Central memory CD8-positive, alpha-beta T cell (primary cell): ENCODE measurements around the gene CEP131.

Experiments
- ATAC-seq: fragments of 150-1000 bp; cut with Tn5 transposase; replicated peaks from 2 replicates; pipeline ENCODE4 v1.10.0; 2022; ENCODE audit warnings: mild to moderate bottlenecking, moderate FRiP score, moderate number of reproducible peaks; ENCODE audit not compliant: poor library complexity, severe bottlenecking; ENCODE audit errors: extremely low read depth
- DNase-seq, 2 donors: peaks; one replicate each; pipeline ENCODE4 v3.0.0; 2021; ENCODE audit warnings: low spot score in 2 of 2
- H3K27ac Mint-ChIP-seq: one replicate; pipeline ENCODE4 v1.8.0; 2022; ENCODE audit warnings: low read depth, mild to moderate bottlenecking, moderate library complexity, mixed read lengths
- H3K27me3 Mint-ChIP-seq: one replicate; pipeline ENCODE4 v1.8.0; 2022; ENCODE audit warnings: mixed read lengths
- H3K36me3 Mint-ChIP-seq: one replicate; pipeline ENCODE4 v1.8.0; 2022; ENCODE audit warnings: mild to moderate bottlenecking, moderate library complexity, mixed read lengths; ENCODE audit not compliant: insufficient read depth
- H3K4me1 Mint-ChIP-seq: one replicate; pipeline ENCODE4 v1.8.0; 2022; ENCODE audit warnings: mixed read lengths
- H3K4me3 Mint-ChIP-seq: one replicate; pipeline ENCODE4 v1.8.0; 2022; ENCODE audit warnings: mild to moderate bottlenecking, moderate library complexity, mixed read lengths
- H3K9me3 Mint-ChIP-seq: one replicate; pipeline ENCODE4 v1.8.0; 2022; ENCODE audit warnings: mixed read lengths

The CEP131 gene

DNA sequence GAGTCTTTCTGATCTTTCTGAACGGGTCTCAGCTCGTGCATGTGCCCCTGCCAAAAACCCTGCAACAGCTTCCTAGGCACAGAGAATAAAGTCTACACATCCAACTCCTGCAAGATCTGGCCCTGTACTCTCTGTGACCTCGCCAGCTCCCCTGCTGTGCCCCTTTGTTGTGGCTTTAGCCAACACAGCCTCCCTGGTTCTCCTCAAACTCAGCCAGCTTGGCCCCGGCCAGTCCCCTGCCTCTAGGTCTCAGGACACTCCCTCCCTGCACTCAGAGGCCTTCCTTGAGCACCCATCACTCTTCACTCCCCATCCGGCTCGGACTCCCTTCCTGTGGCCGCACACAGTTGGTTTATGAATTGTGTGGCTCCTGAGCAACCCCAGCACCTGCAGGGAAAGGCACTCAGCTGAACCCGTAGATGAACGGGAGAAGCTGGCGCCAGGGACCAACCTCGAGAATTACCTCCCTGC lies 1.4 kb downstream of the CEP131 start:
- DNase-seq, result no peak
- Mint-ChIP-seq H3K27ac (no peak overlapping the region), H3K27me3 (no peaks in the 10 kb centered on the region), H3K4me1 (peaks cover 12% of the 10 kb centered on the region), H3K4me3 (peak overlapping the region; percentile 78), H3K36me3 (peaks cover 7% of the 10 kb centered on the region), H3K9me3 (no peaks in the 10 kb centered on the region)
- no peak for ATAC-seq

DNA sequence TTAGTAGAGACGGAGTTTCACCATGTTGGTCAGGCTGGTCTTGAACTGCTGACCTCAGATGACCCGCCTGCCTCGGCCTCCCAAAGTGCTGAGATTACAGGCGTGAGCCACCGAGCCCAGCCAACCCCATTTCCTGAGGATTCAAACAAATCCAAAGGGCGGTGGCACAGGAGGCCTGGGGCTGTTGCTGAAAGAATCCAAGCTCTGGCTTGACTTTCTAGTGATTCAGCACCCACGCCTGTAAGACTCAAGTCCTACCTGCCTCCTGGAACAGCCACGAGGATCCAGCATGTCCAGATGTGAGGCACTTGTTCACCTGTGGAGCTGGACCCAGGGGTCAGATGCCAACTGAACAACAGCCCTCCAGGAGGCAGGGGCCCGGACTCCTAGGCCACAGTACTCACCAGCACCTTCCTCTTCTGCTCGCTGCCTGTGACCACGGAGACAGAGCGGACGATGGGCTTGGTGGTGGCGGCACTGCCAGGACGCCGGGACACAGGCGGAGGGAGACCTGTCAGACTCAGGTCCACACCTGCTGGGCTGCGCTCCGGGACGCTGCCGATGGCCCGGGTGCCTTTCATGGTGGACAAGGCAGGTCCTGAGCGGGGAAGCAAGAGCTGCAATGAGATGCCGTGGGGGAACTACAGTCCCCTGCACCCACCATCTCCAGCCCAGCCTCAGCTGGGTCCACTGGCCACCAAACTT lies 3.1 kb downstream of the CEP131 start:
- Mint-ChIP-seq H3K36me3 (peaks cover 5% of the 10 kb centered on the region), H3K27ac (no peak overlapping the region), H3K4me3 (no peak overlapping the region)

DNA sequence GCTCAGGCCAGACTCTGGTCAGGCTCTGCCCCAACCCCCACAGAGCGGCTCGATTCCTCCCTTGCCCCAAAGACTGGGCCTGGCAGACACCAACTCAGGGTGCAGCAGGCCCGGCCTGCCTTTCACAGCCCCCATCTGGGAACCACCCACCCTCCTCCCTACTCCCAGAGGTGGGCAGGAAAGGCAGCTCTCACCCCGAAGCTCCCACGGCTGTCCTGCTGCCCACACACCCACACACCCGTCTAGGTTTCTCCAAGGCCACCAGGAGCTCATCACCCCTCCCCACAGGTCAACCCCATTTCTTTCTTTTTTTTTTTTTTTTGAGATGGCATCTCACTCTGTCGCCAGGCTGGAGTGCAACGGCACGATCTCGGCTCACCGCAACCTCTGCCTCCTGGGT lies 3.8 kb downstream of the CEP131 start:
- peaks cover 12% of the 10 kb centered on the region for H3K4me1 Mint-ChIP-seq

More for the DNA sequence above, 3.1 kb downstream of the CEP131 start:
- H3K27me3 Mint-ChIP-seq, result no peaks in the 10 kb centered on the region
- DNase-seq (no peak), ATAC-seq (no peak)
- H3K9me3 Mint-ChIP-seq, result no peaks in the 10 kb centered on the region
- H3K4me1 Mint-ChIP-seq, result peaks cover 12% of the 10 kb centered on the region

DNA sequence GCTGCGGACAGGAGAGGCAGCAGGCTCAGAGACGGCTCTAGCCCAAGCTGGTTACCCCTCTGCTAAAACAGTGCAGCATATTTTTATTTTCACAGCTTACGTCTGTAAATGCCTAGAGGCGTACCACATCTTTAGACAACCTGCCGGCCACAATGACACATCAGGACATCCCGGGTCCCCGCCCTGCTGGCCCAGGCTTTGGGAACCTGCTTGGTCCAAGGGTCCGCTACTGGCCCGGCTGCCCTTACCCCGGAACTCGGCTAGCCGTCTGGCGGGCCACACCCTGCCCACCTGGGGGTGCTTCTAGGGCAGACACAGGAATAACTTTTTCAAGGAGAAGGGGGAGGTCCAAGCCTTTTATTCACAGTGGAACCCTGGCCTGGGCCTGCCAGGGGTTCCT lies 4.3 kb downstream of the CEP131 start:
- H3K4me1 Mint-ChIP-seq, result peaks cover 7% of the 10 kb centered on the region
- H3K27me3 Mint-ChIP-seq, result no peaks in the 10 kb centered on the region
- no peak overlapping the region for H3K4me3 Mint-ChIP-seq
- H3K9me3 Mint-ChIP-seq, result no peaks in the 10 kb centered on the region
- no peak overlapping the region for H3K27ac Mint-ChIP-seq
- no peak for ATAC-seq
- H3K36me3 Mint-ChIP-seq, result peaks cover 5% of the 10 kb centered on the region
- DNase-seq, result no peak

More for the DNA sequence above, 3.8 kb downstream of the CEP131 start:
- Mint-ChIP-seq H3K27me3 (no peaks in the 10 kb centered on the region), H3K36me3 (peaks cover 5% of the 10 kb centered on the region), H3K4me3 (no peak overlapping the region), H3K9me3 (no peaks in the 10 kb centered on the region), H3K27ac (no peak overlapping the region)
- ATAC-seq (no peak), DNase-seq (no peak)

DNA sequence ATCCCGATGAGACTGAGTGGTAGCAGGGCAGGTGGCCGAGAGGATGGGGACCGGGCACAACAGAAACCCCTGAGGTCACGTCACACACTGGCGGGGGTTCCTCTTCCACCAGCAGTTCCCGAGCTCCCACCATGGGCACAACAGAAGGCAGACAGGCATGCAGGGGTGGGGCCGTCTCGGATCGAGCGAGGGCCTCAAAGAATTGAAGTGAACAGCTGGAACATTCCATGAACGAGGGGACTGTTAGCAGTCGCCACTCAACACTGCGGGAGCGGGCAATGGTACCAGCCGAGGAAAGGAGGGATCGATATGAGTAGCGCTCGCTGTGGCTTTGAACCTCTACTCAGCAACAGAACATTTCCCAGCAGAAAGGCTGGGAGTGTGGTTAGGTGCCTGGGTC lies 5.3 kb downstream of the CEP131 start:
- DNase-seq (no peak), ATAC-seq (no peak)
- Mint-ChIP-seq H3K4me1 (no peaks in the 10 kb centered on the region), H3K4me3 (no peak overlapping the region), H3K36me3 (peaks cover 5% of the 10 kb centered on the region), H3K27me3 (no peaks in the 10 kb centered on the region), H3K9me3 (no peaks in the 10 kb centered on the region), H3K27ac (no peak overlapping the region)

DNA sequence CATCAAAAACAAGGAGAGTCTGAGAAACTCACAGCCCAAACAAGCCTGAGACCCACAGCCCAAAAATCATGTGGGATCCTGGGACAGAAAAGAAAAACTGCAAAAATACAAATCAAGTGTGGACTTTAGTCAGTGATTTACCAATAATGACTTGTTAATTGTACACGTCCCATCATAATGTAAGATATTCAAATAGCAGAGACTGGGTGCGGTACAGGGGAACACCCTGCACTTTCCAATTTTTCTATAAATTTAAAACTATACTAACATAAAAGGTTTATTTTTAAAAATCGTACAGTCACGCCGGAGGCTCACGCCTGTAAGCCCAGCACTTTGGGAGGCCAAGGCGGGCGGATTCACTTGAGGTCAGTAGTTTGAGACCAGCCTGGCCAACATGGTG lies 8.8 kb downstream of the CEP131 start:
- Mint-ChIP-seq H3K36me3 (peaks cover 2% of the 10 kb centered on the region), H3K4me3 (no peak overlapping the region), H3K27me3 (no peaks in the 10 kb centered on the region), H3K27ac (no peak overlapping the region), H3K4me1 (no peaks in the 10 kb centered on the region), H3K9me3 (no peaks in the 10 kb centered on the region)
- ATAC-seq (no peak), DNase-seq (no peak)

DNA sequence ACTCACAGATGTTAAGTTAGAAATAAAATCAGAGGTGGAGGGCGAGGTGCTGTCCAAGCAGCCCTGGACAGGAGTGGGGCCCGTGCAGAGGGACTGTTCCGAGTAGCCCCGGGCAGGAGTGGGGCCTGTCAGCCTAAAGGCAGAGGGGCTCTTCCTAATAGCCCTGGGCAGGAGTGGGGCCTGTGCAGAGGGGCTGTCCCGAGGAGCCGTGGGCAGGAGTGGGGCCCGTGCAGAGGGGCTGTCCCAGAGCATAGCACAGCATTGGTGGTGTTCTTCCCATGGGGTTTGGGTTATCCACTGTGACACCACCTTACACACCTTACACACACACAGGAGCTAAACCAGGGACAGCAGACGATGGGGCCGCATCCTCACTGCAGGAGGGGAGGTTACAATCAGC lies 10.4 kb downstream of the CEP131 start:
- Mint-ChIP-seq H3K4me1 (no peaks in the 10 kb centered on the region), H3K4me3 (no peak overlapping the region), H3K27me3 (no peaks in the 10 kb centered on the region), H3K36me3 (peaks cover 2% of the 10 kb centered on the region), H3K9me3 (no peaks in the 10 kb centered on the region), H3K27ac (no peak overlapping the region)
- ATAC-seq (no peak), DNase-seq (no peak)

DNA sequence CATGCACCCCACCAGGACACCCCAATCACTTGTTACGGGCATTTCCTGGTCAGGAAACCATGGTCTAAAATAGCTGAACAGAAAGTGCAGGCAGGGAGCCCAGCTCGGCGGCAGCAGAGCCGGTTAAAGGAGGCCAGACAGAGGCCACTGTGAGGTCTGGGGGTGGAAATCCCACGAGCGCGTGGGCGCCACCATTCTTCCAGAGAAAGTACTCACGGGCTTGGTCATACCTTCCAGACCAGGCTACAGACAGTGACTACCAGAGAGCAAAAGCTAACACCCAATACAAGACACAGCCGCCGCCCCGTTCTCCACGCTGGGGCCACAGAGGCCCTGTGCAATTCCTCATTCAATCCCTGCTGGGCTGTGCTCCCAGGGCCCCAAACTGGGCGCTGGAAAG lies 11.9 kb downstream of the CEP131 start:
- no peaks in the 10 kb centered on the region for H3K4me1 Mint-ChIP-seq
- H3K4me3 Mint-ChIP-seq, result no peak overlapping the region
- DNase-seq (no peak), ATAC-seq (no peak)
- no peaks in the 10 kb centered on the region for H3K9me3 Mint-ChIP-seq
- peaks cover 2% of the 10 kb centered on the region for H3K36me3 Mint-ChIP-seq
- H3K27me3 Mint-ChIP-seq, result no peaks in the 10 kb centered on the region
- no peak overlapping the region for H3K27ac Mint-ChIP-seq

DNA sequence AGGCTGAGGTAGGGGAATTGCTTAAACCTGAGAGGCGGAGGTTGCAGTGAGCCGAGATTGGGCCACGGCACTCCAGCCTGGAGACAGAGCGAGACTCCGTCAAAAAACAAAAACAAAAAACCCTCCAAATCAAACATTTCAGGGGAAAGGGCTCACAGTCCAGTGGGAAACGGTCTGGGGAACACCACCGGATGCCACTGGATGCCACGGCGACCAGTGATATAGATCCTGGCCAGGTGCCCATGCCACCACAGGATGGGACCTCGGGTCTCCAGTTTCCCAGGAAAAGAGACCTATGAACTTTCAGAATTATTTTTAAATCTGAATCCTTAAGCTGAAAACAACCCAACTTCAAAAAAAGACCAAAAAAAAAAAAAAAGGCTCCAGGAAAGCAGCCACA lies 12.3 kb downstream of the CEP131 start:
- Mint-ChIP-seq H3K4me1 (no peaks in the 10 kb centered on the region), H3K27me3 (no peaks in the 10 kb centered on the region), H3K27ac (no peak overlapping the region), H3K9me3 (no peaks in the 10 kb centered on the region), H3K4me3 (no peak overlapping the region), H3K36me3 (peaks cover 2% of the 10 kb centered on the region)
- DNase-seq (no peak), ATAC-seq (no peak)

DNA sequence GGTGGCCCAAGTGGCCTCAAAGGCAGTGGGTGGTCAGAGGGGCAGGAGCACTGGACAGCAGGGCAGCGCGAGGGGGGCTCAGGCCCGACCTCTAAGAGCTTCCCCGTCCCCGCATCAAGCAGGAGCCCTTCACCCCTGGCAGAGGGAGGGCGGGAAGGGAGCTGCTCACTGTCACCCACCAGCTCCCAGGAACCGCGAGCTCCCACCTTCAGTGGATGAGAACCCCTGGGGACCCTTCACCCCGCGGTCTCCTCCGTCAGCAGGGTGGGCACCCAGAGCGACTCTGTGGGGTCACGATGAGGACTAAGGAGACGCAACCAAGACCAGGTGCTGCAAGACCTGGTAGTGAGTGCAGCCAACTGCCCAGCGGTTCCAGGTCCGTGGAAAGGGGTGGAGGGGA lies 13.6 kb downstream of the CEP131 start:
- H3K36me3 Mint-ChIP-seq, result peaks cover 2% of the 10 kb centered on the region
- H3K9me3 Mint-ChIP-seq, result no peaks in the 10 kb centered on the region
- no peaks in the 10 kb centered on the region for H3K4me1 Mint-ChIP-seq
- no peak for ATAC-seq
- H3K4me3 Mint-ChIP-seq, result no peak overlapping the region
- H3K27me3 Mint-ChIP-seq, result no peaks in the 10 kb centered on the region
- DNase-seq, result no peak
- no peak overlapping the region for H3K27ac Mint-ChIP-seq

DNA sequence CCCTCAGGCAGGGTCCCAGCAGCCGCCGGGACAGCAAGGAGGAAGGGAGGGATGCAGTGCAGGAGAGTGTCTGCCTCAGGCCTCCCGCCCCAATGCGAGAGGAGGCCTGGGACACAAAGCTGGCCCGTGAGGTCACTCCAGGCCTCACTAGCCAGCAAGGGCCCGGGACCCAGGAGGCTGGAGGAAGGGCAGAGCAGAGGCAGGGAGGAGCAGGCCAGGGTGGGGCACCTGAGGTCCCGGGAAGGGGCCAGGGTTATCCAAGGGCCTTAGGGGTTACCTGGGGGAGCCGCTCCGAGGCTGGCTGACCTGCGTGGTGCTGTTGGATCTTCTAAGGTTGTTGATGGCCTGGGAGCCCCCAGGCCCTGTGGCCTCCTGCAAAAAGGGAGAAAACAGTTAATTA lies 14.1 kb downstream of the CEP131 start:
- H3K9me3 Mint-ChIP-seq, result no peaks in the 10 kb centered on the region
- H3K27me3 Mint-ChIP-seq, result no peaks in the 10 kb centered on the region
- no peak overlapping the region for H3K4me3 Mint-ChIP-seq
- DNase-seq (no peak), ATAC-seq (no peak)
- no peaks in the 10 kb centered on the region for H3K4me1 Mint-ChIP-seq
- no peak overlapping the region for H3K27ac Mint-ChIP-seq
- H3K36me3 Mint-ChIP-seq, result peaks cover 2% of the 10 kb centered on the region

DNA sequence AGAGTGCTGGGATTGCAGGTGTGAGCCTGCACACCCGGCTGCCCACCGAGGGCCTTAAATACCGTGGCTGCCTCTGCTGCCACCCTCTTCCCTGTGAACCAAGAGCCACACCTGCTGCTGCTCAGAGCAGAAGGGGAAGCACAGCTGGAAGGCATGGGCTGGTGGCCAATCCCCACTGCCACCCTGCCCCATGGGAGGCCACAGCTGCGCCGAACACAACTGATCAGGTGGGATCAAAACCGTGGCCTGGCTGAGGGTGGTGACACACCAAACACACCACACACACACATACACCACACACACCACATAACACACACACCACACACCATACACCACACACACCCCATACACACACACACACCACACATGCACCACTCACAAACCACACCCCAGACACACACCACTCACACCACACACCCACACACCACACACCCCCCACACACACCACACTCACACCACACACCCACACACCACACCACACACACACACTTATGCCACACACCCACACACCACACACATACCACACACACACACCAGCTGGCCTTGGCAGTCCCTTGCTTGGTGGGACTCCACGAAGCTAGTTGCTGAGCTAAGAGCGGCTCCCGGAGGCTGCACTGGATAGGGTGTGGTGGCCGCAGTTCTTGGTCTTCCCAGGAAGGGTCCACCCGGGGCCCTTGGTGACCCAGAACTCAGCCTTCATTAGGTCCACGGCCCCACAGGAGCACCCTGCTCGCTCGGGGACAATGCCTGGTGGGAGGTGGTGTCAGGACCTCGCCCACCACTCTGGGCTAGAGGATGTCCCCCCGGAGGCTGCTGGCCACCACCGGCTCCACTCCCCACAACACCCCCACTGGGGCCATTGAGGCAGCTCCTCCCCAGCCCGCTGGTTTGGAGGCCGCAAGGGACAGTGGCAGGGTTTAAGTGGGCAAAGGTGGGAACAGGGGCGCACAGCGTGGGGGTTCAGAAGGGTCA lies 14.9 kb downstream of the CEP131 start:
- ATAC-seq, result no peak
- Mint-ChIP-seq H3K4me1 (no peaks in the 10 kb centered on the region), H3K4me3 (no peak overlapping the region), H3K27ac (peak overlapping the region; percentile 80), H3K36me3 (peaks cover 2% of the 10 kb centered on the region), H3K9me3 (no peaks in the 10 kb centered on the region), H3K27me3 (no peaks in the 10 kb centered on the region)
- DNase-seq, result no peak

DNA sequence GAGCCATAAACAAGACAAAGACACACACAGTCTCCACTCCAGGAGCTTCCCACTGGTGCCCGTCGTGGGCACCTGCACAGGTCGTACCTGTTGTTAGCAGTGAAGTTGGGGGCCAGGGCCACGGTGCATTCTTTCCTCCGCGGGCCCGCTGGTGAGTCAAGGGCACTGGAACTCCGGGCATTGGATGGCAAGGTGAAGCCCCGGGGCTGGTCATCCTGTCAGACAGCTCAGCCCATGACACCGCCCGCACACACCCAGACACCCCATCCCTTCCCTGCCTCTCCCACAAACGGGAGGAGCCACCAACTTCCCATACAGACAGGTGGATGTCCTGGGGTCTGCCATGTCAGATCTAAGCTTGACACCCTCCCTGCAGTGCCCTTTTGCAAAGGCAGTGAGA lies 16.1 kb downstream of the CEP131 start:
- no peak overlapping the region for H3K27ac Mint-ChIP-seq
- H3K9me3 Mint-ChIP-seq, result no peaks in the 10 kb centered on the region
- DNase-seq, result no peak
- no peak overlapping the region for H3K4me3 Mint-ChIP-seq
- no peaks in the 10 kb centered on the region for H3K27me3 Mint-ChIP-seq
- peaks cover under 1% of the 10 kb centered on the region for H3K36me3 Mint-ChIP-seq
- no peaks in the 10 kb centered on the region for H3K4me1 Mint-ChIP-seq
- ATAC-seq, result no peak
